Caco-2 (cell line): ENCODE measurements around the gene PPP1R13B. TPM values are rescaled to one million over a fixed set of nuclear protein-coding genes. Genes with fewer than 3 reads are reported as not detected.
"Not testable (repeated sequence)": the region's sequence is repeated elsewhere in the genome, so short reads cannot be mapped to it uniquely, and the experiment has no call there.

ENCODE experiments used
- BruUV-seq: library from RNA; stranded (reverse); fragments of 400-500 nt; replicated peaks from 2 replicates; lab custom pipeline; 2021; lab: Mats Ljungman, UMichigan
- CTCF ChIA-PET: fragments of 300-600 bp; sonication (Branson Sonifier 250); formaldehyde crosslinking; loops from one replicate; lab custom pipeline; 2022; ENCODE audit warnings: antibody characterized with exemption; lab: Charles Lee
- POLR2A ChIA-PET: fragments of 300-600 bp; sonication (Branson Sonifier 250); formaldehyde crosslinking; loops from one replicate; lab custom pipeline; 2022; ENCODE audit warnings: antibody characterized with exemption; lab: Charles Lee
- DNase-seq, 2 experiments: peaks; one replicate each; pipeline versions ENCODE4 v3.0.0 to v3.0.0-alpha.2; 2020 to 2022
- H3K27me3 ChIP-seq: replicated peaks from 2 replicates; pipeline ENCODE4 v1.6.0; 2011; ENCODE audit warnings: low read length; ENCODE audit not compliant: control insufficient read depth, insufficient read depth
- H3K36me3 ChIP-seq: 2 replicates; pipeline ENCODE4 v1.5.1; 2011; ENCODE audit warnings: low read length; ENCODE audit not compliant: control insufficient read depth, insufficient read depth
- H3K4me1 ChIP-seq: fragments of 250-450 bp; sonication (Bioruptor Pico); 2 replicates; pipeline ENCODE4 v1.5.1; 2020; ENCODE audit warnings: mild to moderate bottlenecking
- H3K4me3 ChIP-seq: 2 replicates; pipeline ENCODE4 v1.5.1; 2011; ENCODE audit warnings: low read depth, mild to moderate bottlenecking, control low read depth, low read length
- H3K9me3 ChIP-seq: fragments of 250-450 bp; sonication (Bioruptor Pico); 2 replicates; pipeline ENCODE4 v1.5.1; 2020; ENCODE audit warnings: mild to moderate bottlenecking, moderate library complexity
- H3K27ac Mint-ChIP-seq: one replicate; pipeline ENCODE4 v1.8.0; 2022; ENCODE audit warnings: mixed read lengths; ENCODE audit not compliant: unreplicated experiment
- H3K27me3 Mint-ChIP-seq: one replicate; pipeline ENCODE4 v1.8.0; 2022; ENCODE audit warnings: mixed read lengths; ENCODE audit not compliant: insufficient read depth, unreplicated experiment
- H3K36me3 Mint-ChIP-seq: one replicate; pipeline ENCODE4 v1.8.0; 2022; ENCODE audit warnings: mild to moderate bottlenecking, mixed read lengths; ENCODE audit not compliant: insufficient read depth, unreplicated experiment
- H3K4me1 Mint-ChIP-seq: one replicate; pipeline ENCODE4 v1.8.0; 2022; ENCODE audit warnings: low read depth, mixed read lengths; ENCODE audit not compliant: unreplicated experiment
- H3K4me3 Mint-ChIP-seq: one replicate; pipeline ENCODE4 v1.8.0; 2022; ENCODE audit warnings: mild to moderate bottlenecking, moderate library complexity, mixed read lengths; ENCODE audit not compliant: unreplicated experiment
- H3K9me3 Mint-ChIP-seq: one replicate; pipeline ENCODE4 v1.8.0; 2022; ENCODE audit warnings: mixed read lengths; ENCODE audit not compliant: unreplicated experiment
- CTCF ChIP-seq, 2 experiments: fragments of 200-600 bp in 1 of 2; IDR thresholded peaks; 1 replicate in 1 of 2; 2 replicates in 1 of 2; pipeline versions ENCODE4 v1.5.1 to v1.8.0; 2011 to 2022; ENCODE audit warnings: antibody characterized with exemption in 1 of 2, control low read depth in 1 of 2, inconsistent platforms in 1 of 2, low read depth in 1 of 2, low read length in 1 of 2, mild to moderate bottlenecking in 1 of 2, moderate library complexity in 1 of 2; ENCODE audit not compliant: insufficient read depth in 1 of 2, severe bottlenecking in 1 of 2, unreplicated experiment in 1 of 2
- intact Hi-C: fragments of 100-400 bp; cut with micrococcal nuclease; formaldehyde crosslinking; loops from one replicate; pipeline ENCODE4 v1.10.0; 2022; ENCODE audit not compliant: unreplicated experiment
- total RNA-seq: library from RNA; stranded (reverse); gene quantifications from 2 replicates; pipeline ENCODE4 v1.2.3, GENCODE V29; 2022

PPP1R13B gene
- total RNA-seq, 1 experiment from 2014 or later = 15.8 TPM

- H3K27ac Mint-ChIP-seq = no peak overlapping the region
- TF ChIP-seq CTCF (IDR thresholded peaks at IDR 0.05; ENCODE audit: insufficient read depth in 1 of 2, low read depth in 1 of 2, low read length in 1 of 2, severe bottlenecking in 1 of 2, unreplicated experiment in 1 of 2) = no peak
- H3K9me3 ChIP-seq = no peaks in the 10 kb centered on the region
- no peaks in the 10 kb centered on the region for H3K9me3 Mint-ChIP-seq
- H3K4me3 ChIP-seq = no peak overlapping the region
- BruUV-seq = no TSS peak
- intact Hi-C loops = no loop called here
- no peak for DNase-seq
- H3K4me1 Mint-ChIP-seq = no peaks in the 10 kb centered on the region
- ChIA-PET CTCF (no interaction called here), POLR2A (no interaction called here)
- H3K4me3 Mint-ChIP-seq = no peak overlapping the region
- peaks cover 5% of the 10 kb centered on the region for H3K36me3 Mint-ChIP-seq
- no peaks in the 10 kb centered on the region for H3K36me3 ChIP-seq
- H3K4me1 ChIP-seq = no peaks in the 10 kb centered on the region
- no peaks in the 10 kb centered on the region for H3K27me3 Mint-ChIP-seq
- no peaks in the 10 kb centered on the region for H3K27me3 ChIP-seq
These were observed 65.0 kb downstream of the PPP1R13B start for GRCh38 chr14:103782376-103782775.

- H3K9me3 Mint-ChIP-seq, H3K36me3 ChIP-seq, H3K36me3 Mint-ChIP-seq, intact Hi-C loops, H3K27me3 Mint-ChIP-seq, H3K27ac Mint-ChIP-seq, H3K4me1 Mint-ChIP-seq, POLR2A ChIA-PET, H3K9me3 ChIP-seq, H3K4me3 ChIP-seq, H3K27me3 ChIP-seq, DNase-seq, H3K4me3 Mint-ChIP-seq, CTCF ChIA-PET, H3K4me1 ChIP-seq, BruUV-seq: not testable (repeated sequence)
These were observed 71.1 kb downstream of the PPP1R13B start for GRCh38 chr14:103776319-103776718.

GRCh38 chr14:103775506-103775905 lies 71.9 kb downstream of the PPP1R13B start:
- TF ChIP-seq CTCF (IDR thresholded peaks at IDR 0.05; ENCODE audit: insufficient read depth in 1 of 2, low read depth in 1 of 2, low read length in 1 of 2, severe bottlenecking in 1 of 2, unreplicated experiment in 1 of 2) = no peak
- ChIA-PET POLR2A (no interaction called here), CTCF (no interaction called here)
- H3K4me1 Mint-ChIP-seq = no peaks in the 10 kb centered on the region
- no peaks in the 10 kb centered on the region for H3K4me1 ChIP-seq
- H3K27me3 ChIP-seq = no peaks in the 10 kb centered on the region
- H3K36me3 ChIP-seq = no peaks in the 10 kb centered on the region
- H3K27me3 Mint-ChIP-seq = no peaks in the 10 kb centered on the region
- H3K9me3 ChIP-seq = no peaks in the 10 kb centered on the region
- no peak for DNase-seq
- H3K9me3 Mint-ChIP-seq = no peaks in the 10 kb centered on the region
- H3K27ac Mint-ChIP-seq = no peak overlapping the region
- intact Hi-C loops = no loop called here
- H3K36me3 Mint-ChIP-seq = peaks cover 5% of the 10 kb centered on the region
- H3K4me3 ChIP-seq = no peak overlapping the region
- no peak overlapping the region for H3K4me3 Mint-ChIP-seq
- BruUV-seq = no TSS peak

GRCh38 chr14:103773521-103773920 lies 73.9 kb downstream of the PPP1R13B start:
- Histone ChIP-seq H3K4me1 (no peaks in the 10 kb centered on the region), H3K4me3 (no peak overlapping the region), H3K27me3 (no peaks in the 10 kb centered on the region), H3K9me3 (no peaks in the 10 kb centered on the region), H3K36me3 (no peaks in the 10 kb centered on the region)
- no peaks in the 10 kb centered on the region for H3K27me3 Mint-ChIP-seq
- no peak overlapping the region for H3K4me3 Mint-ChIP-seq
- ChIA-PET CTCF (no interaction called here), POLR2A (no interaction called here)
- no peaks in the 10 kb centered on the region for H3K4me1 Mint-ChIP-seq
- H3K27ac Mint-ChIP-seq = no peak overlapping the region
- H3K9me3 Mint-ChIP-seq = no peaks in the 10 kb centered on the region
- peaks cover 2% of the 10 kb centered on the region for H3K36me3 Mint-ChIP-seq
- no peak for DNase-seq
- no peak for TF ChIP-seq CTCF (IDR thresholded peaks at IDR 0.05; ENCODE audit: insufficient read depth in 1 of 2, low read depth in 1 of 2, low read length in 1 of 2, severe bottlenecking in 1 of 2, unreplicated experiment in 1 of 2)
- BruUV-seq = no TSS peak
- intact Hi-C loops = no loop called here
